Caco-2 (cell line): ENCODE measurements around the gene GRIA1. TPM values are rescaled to one million over a fixed set of nuclear protein-coding genes. Genes with fewer than 3 reads are reported as not detected.

Experiments
- BruUV-seq: library from RNA; stranded (reverse); fragments of 400-500 nt; replicated peaks from 2 replicates; lab custom pipeline; 2021; lab: Mats Ljungman, UMichigan
- CTCF ChIA-PET: fragments of 300-600 bp; sonication (Branson Sonifier 250); formaldehyde crosslinking; loops from one replicate; lab custom pipeline; 2022; ENCODE audit warnings: antibody characterized with exemption; lab: Charles Lee
- POLR2A ChIA-PET: fragments of 300-600 bp; sonication (Branson Sonifier 250); formaldehyde crosslinking; loops from one replicate; lab custom pipeline; 2022; ENCODE audit warnings: antibody characterized with exemption; lab: Charles Lee
- DNase-seq, 2 experiments: peaks; one replicate each; pipeline versions ENCODE4 v3.0.0 to v3.0.0-alpha.2; 2020 to 2022
- H3K27me3 ChIP-seq: replicated peaks from 2 replicates; pipeline ENCODE4 v1.6.0; 2011; ENCODE audit warnings: low read length; ENCODE audit not compliant: control insufficient read depth, insufficient read depth
- H3K36me3 ChIP-seq: 2 replicates; pipeline ENCODE4 v1.5.1; 2011; ENCODE audit warnings: low read length; ENCODE audit not compliant: control insufficient read depth, insufficient read depth
- H3K4me1 ChIP-seq: fragments of 250-450 bp; sonication (Bioruptor Pico); 2 replicates; pipeline ENCODE4 v1.5.1; 2020; ENCODE audit warnings: mild to moderate bottlenecking
- H3K4me3 ChIP-seq: 2 replicates; pipeline ENCODE4 v1.5.1; 2011; ENCODE audit warnings: low read depth, mild to moderate bottlenecking, control low read depth, low read length
- H3K9me3 ChIP-seq: fragments of 250-450 bp; sonication (Bioruptor Pico); 2 replicates; pipeline ENCODE4 v1.5.1; 2020; ENCODE audit warnings: mild to moderate bottlenecking, moderate library complexity
- H3K27ac Mint-ChIP-seq: one replicate; pipeline ENCODE4 v1.8.0; 2022; ENCODE audit warnings: mixed read lengths; ENCODE audit not compliant: unreplicated experiment
- H3K27me3 Mint-ChIP-seq: one replicate; pipeline ENCODE4 v1.8.0; 2022; ENCODE audit warnings: mixed read lengths; ENCODE audit not compliant: insufficient read depth, unreplicated experiment
- H3K36me3 Mint-ChIP-seq: one replicate; pipeline ENCODE4 v1.8.0; 2022; ENCODE audit warnings: mild to moderate bottlenecking, mixed read lengths; ENCODE audit not compliant: insufficient read depth, unreplicated experiment
- H3K4me1 Mint-ChIP-seq: one replicate; pipeline ENCODE4 v1.8.0; 2022; ENCODE audit warnings: low read depth, mixed read lengths; ENCODE audit not compliant: unreplicated experiment
- H3K4me3 Mint-ChIP-seq: one replicate; pipeline ENCODE4 v1.8.0; 2022; ENCODE audit warnings: mild to moderate bottlenecking, moderate library complexity, mixed read lengths; ENCODE audit not compliant: unreplicated experiment
- H3K9me3 Mint-ChIP-seq: one replicate; pipeline ENCODE4 v1.8.0; 2022; ENCODE audit warnings: mixed read lengths; ENCODE audit not compliant: unreplicated experiment
- intact Hi-C: fragments of 100-400 bp; cut with micrococcal nuclease; formaldehyde crosslinking; loops from one replicate; pipeline ENCODE4 v1.10.0; 2022; ENCODE audit not compliant: unreplicated experiment
- total RNA-seq: library from RNA; stranded (reverse); gene quantifications from 2 replicates; pipeline ENCODE4 v1.2.3, GENCODE V29; 2022
- TF ChIP-seq, protein P1 (sequence below), 2 experiments: fragments of 200-600 bp in 1 of 2; IDR thresholded peaks; 1 replicate in 1 of 2; 2 replicates in 1 of 2; pipeline versions ENCODE4 v1.5.1 to v1.8.0; 2011 to 2022; ENCODE audit warnings: antibody characterized with exemption in 1 of 2, control low read depth in 1 of 2, inconsistent platforms in 1 of 2, low read depth in 1 of 2, low read length in 1 of 2, mild to moderate bottlenecking in 1 of 2, moderate library complexity in 1 of 2; ENCODE audit not compliant: insufficient read depth in 1 of 2, severe bottlenecking in 1 of 2, unreplicated experiment in 1 of 2

GRIA1 gene
- total RNA-seq, 1 experiment from 2014 or later = not detected

- CTCF ChIA-PET = no interaction called here
Observed at GRCh38 chr5:153584126-153584959, 93.9 kb downstream of the GRIA1 start.

GRCh38 chr5:153584960-153585359 is 94.5 kb downstream of the GRIA1 start:
- Mint-ChIP-seq H3K4me1 (no peaks in the 10 kb centered on the region), H3K27ac (no peak overlapping the region)
- TF ChIP-seq, protein P1, sequence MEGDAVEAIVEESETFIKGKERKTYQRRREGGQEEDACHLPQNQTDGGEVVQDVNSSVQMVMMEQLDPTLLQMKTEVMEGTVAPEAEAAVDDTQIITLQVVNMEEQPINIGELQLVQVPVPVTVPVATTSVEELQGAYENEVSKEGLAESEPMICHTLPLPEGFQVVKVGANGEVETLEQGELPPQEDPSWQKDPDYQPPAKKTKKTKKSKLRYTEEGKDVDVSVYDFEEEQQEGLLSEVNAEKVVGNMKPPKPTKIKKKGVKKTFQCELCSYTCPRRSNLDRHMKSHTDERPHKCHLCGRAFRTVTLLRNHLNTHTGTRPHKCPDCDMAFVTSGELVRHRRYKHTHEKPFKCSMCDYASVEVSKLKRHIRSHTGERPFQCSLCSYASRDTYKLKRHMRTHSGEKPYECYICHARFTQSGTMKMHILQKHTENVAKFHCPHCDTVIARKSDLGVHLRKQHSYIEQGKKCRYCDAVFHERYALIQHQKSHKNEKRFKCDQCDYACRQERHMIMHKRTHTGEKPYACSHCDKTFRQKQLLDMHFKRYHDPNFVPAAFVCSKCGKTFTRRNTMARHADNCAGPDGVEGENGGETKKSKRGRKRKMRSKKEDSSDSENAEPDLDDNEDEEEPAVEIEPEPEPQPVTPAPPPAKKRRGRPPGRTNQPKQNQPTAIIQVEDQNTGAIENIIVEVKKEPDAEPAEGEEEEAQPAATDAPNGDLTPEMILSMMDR (IDR thresholded peaks at IDR 0.05; ENCODE audit: insufficient read depth in 1 of 2, low read depth in 1 of 2, low read length in 1 of 2, severe bottlenecking in 1 of 2, unreplicated experiment in 1 of 2) = no peak

More at GRCh38 chr5:153584126-153584959, 93.9 kb downstream of the GRIA1 start:
- no peak overlapping the region for H3K4me3 ChIP-seq
- H3K4me3 Mint-ChIP-seq = no peak overlapping the region
- no peak for DNase-seq
- no peaks in the 10 kb centered on the region for H3K9me3 ChIP-seq
- no peaks in the 10 kb centered on the region for H3K9me3 Mint-ChIP-seq
- POLR2A ChIA-PET = no interaction called here
- H3K36me3 ChIP-seq = no peaks in the 10 kb centered on the region
- BruUV-seq = no TSS peak
- no peaks in the 10 kb centered on the region for H3K4me1 Mint-ChIP-seq
- TF ChIP-seq, protein P1 (IDR thresholded peaks at IDR 0.05; ENCODE audit: insufficient read depth in 1 of 2, low read depth in 1 of 2, low read length in 1 of 2, severe bottlenecking in 1 of 2, unreplicated experiment in 1 of 2) = no peak
- H3K36me3 Mint-ChIP-seq = no peaks in the 10 kb centered on the region
- H3K27me3 Mint-ChIP-seq = peaks cover 6% of the 10 kb centered on the region
- no peaks in the 10 kb centered on the region for H3K4me1 ChIP-seq
- no peaks in the 10 kb centered on the region for H3K27me3 ChIP-seq
- no peak overlapping the region for H3K27ac Mint-ChIP-seq
- intact Hi-C loops = no loop called here

DNA sequence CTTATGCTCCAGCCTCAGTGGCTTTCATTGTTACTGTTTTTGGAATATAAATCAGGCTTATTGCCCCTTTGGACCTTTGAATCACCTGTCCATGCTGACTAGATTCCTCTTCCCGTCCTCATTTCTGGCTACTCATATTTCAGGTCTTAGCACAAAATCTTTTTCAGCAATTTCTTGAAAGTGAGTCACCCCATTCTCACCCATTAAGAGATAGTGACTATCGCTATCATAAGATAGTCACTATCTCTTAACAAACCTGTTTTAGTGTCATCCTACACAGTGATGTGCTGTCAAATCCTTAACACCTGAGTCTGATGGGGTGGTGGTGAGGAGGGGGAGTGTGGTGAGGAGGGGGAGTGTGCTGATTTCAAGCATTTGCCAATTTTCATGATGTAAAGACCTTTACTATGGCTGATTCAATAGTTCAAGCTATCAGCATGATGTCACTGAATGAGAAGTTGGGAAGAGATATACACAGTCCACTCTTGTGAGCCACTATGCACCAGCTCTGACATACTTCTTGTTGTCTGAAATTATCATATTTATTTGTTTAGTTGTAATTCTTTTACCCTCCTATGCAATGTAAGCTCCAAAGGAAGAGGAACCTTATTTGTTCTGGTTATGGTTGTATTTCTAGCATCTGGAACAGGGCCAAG is 95.3 kb downstream of the GRIA1 start:
- CTCF ChIA-PET = no interaction called here
- peaks cover 8% of the 10 kb centered on the region for H3K27me3 Mint-ChIP-seq

More at GRCh38 chr5:153584960-153585359, 94.5 kb downstream of the GRIA1 start:
- no TSS peak for BruUV-seq
- Histone ChIP-seq H3K4me3 (no peak overlapping the region), H3K36me3 (no peaks in the 10 kb centered on the region), H3K9me3 (no peaks in the 10 kb centered on the region), H3K27me3 (no peaks in the 10 kb centered on the region), H3K4me1 (no peaks in the 10 kb centered on the region)
- peaks cover 6% of the 10 kb centered on the region for H3K27me3 Mint-ChIP-seq
- intact Hi-C loops = no loop called here
- no peak overlapping the region for H3K4me3 Mint-ChIP-seq
- CTCF ChIA-PET = no interaction called here
- no peaks in the 10 kb centered on the region for H3K36me3 Mint-ChIP-seq
- H3K9me3 Mint-ChIP-seq = no peaks in the 10 kb centered on the region
- no peak for DNase-seq
- POLR2A ChIA-PET = no interaction called here

More for the DNA sequence above, 95.3 kb downstream of the GRIA1 start:
- Histone ChIP-seq H3K36me3 (no peaks in the 10 kb centered on the region), H3K9me3 (no peaks in the 10 kb centered on the region), H3K4me3 (no peak overlapping the region), H3K4me1 (no peaks in the 10 kb centered on the region), H3K27me3 (no peaks in the 10 kb centered on the region)
- no peak for DNase-seq
- Mint-ChIP-seq H3K9me3 (no peaks in the 10 kb centered on the region), H3K4me3 (no peak overlapping the region), H3K27ac (no peak overlapping the region), H3K4me1 (no peaks in the 10 kb centered on the region), H3K36me3 (no peaks in the 10 kb centered on the region)
- BruUV-seq = no TSS peak
- TF ChIP-seq, protein P1 (IDR thresholded peaks at IDR 0.05; ENCODE audit: insufficient read depth in 1 of 2, low read depth in 1 of 2, low read length in 1 of 2, severe bottlenecking in 1 of 2, unreplicated experiment in 1 of 2) = no peak
- POLR2A ChIA-PET = no interaction called here
- intact Hi-C loops = no loop called here
